SH-SY5Y (cell line): Measurements from ENCODE around the gene FGD4.

Experiments used
- GATA2 ChIP-seq: IDR thresholded peaks from 2 replicates; pipeline ENCODE4 v1.6.1; 2011; ENCODE audit warnings: mild to moderate bottlenecking, low read depth, low read length
- GATA3 ChIP-seq: IDR thresholded peaks from 2 replicates; pipeline ENCODE4 v1.6.1; 2011; ENCODE audit warnings: low read depth, mild to moderate bottlenecking, low read length, moderate library complexity

DNA sequence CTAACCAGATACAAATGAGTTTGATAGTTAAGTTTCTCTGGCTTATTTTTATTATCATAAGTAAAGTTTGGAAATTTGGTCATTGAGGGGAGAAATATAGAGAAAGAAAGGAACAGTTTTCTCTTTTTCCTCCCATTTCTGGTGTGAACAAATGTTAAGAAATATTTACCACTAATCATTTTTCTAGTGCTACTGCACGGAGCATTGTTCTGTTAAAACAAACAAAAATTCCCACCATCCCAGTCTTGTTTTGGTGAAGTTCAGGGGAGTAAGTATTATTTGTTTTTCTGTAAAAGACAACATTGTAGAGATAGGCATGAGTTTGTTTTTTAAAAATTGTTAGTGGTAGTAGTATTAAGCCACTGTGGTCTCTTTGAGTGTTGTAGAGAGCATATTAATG is 135.3 kb downstream of the FGD4 start:
- TF ChIP-seq GATA2 (no peak), GATA3 (no peak)
